NCI-H2107 (cell line): Measurements from ENCODE around the gene TSPAN9.

Source experiments
- DNase-seq: peaks from one replicate; lab custom pipeline; 2025; lab: John Stamatoyannopoulos, UW

The TSPAN9 gene

DNA sequence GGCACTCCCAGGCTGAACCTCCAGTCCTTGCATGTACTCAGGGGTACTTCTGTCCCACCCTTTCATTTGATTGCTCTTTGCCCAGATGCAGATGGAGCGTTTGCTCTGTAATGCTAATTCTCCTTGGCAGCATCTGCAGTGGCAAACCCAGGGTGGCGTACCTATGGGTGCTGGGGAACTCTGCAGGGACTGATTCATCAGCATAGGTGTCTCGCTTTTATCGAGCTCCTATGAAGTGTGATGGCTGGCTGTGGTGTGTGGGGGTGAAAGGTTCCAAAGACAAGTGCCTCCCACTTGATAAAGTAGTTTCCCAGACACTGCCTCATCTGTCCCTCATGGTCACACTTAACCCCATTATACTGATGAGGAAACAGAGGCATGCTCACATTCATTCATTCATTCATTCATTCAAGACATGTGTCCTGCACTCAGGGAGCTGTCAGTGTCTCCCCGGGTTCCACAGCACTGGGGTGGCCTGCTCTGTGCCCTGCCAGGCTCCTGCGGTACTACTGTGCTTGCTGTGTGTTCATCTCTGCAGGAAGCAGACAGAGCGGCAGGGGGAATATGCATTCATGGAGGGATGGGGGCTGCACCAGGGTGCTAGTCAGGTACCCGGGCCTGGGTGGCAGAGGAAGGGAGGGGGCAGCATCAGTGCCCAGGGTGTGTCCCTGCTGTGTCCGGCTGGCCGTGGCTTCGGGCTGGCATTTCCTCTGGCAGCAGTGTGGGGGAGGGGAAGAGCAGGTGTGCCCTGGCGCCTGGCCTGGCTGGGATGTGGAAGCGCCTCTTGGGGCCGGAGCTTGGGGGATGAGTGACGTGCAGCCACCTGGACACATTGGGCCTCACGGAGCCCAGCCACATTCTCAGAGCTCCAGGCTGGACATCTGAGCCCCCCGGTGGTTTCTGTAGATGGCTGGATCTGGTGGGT is 110.9 kb downstream of the TSPAN9 start:
- DNase-seq: no peak

DNA sequence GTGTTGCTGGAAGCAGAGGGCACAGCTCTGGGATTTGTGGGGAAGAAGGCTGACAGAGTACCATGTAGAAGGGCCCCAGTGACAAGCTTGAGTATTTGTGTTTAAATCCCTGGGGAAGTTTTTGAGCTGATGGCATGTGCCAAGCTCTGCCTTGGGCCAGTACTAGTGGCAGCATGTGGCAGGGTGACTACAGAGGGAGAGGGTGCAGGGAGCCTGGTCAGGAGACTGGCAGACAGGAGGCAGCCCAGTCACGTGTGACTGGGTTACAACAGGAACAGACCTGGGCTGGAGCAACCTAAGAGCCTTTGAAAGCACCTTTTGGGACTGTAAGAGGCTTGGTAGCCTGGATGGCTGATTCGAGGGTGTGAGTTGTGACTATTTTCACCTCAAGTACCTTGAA is 112.1 kb downstream of the TSPAN9 start:
- DNase-seq: no peak

DNA sequence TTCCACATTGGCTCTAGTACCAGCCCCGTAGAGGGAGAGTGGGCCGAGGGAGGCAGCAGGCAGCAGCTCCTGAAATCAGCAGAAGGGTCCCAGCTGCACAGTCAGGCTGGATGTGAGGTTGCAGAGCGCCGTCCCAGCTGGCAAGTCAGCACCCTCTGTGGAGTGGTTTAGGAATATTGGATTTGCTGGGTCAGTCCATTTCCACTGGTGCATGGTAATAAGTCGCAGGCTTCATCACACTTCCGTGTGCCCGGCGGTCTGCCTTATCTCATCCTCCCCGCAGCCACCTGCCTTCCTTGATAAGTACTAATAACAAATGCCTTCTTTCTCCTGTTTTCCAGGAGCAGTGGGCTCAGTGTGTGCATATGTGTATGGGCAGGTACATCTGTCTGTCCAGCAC is 112.9 kb downstream of the TSPAN9 start:
- DNase-seq: no peak

DNA sequence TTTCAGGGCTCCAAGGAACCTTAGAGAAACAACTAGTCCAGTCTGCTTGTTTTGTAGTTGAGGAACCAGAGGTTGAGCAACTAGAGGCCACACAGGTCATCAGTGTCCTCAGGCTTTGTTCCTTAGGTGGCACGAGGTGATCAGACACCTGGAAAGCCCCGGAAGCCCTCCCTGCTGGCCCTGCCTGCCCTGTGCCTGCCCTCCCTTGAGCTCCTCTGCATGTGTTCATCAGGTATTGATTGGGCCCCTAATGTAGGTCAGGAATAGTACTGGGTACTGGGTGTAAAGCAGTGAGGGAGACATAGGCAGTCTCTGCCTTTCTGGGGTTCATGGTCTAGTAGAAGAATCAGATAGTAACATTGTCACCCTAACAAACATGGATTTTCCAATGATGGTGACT is 114.3 kb downstream of the TSPAN9 start:
- DNase-seq: no peak

DNA sequence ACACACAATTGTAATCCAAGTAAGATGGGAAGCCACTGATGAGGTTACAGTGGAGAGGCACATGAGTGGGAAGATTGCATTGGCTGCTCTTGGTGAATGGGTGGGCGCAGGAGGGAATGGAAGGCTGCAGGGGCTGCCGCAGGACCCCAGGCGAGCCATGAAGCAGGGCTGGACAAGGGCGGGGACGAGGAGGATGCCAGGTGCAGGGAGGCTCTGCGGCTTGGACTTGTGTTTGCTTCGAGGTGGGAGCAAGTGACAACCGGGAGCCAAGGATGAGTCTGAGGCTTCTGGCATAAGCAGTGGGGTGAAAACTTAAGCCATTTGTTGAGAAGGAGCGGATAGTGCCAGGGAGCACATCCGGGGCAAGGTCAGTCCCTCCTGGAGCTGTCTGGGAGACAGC is 115.0 kb downstream of the TSPAN9 start:
- no peak for DNase-seq

DNA sequence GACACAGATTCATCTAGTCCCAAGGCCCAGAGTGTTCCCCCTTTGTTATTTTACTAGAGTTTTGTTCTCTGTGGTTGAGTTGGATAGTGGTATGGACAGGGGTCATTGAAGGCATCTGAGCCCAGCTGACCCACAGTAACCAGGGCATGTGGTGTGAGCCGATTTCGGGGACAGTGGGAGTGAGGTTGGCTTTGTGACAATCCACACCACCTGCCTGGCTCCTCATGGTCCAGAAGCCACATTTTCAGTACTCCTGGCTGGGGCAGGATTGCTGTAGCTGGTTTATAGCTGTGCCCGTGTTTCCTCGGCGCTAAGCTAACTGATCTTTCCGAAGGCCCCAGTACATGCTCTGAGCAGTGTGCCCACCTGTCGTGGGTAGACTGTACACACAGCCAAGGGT is 116.0 kb downstream of the TSPAN9 start:
- no peak for DNase-seq

DNA sequence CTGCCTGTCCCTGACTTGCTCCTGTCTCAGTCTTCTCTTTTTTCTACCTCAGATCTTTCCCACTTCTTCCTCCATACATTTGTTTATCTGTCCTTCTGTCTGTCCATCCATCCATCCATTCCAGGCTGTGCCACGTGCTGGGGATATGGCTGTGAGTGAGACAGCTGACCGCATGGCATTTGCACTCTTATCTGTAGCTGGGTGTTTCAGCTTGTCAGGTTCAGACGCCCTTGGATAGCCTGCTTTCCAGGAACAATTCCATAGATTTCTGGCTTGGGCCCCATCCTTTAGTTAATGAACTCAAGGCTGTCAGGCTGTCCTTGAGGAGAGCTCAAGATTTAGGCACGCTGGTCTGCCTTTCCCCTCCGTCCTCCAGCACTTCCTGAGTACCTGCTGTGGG is 116.6 kb downstream of the TSPAN9 start:
- no peak for DNase-seq

DNA sequence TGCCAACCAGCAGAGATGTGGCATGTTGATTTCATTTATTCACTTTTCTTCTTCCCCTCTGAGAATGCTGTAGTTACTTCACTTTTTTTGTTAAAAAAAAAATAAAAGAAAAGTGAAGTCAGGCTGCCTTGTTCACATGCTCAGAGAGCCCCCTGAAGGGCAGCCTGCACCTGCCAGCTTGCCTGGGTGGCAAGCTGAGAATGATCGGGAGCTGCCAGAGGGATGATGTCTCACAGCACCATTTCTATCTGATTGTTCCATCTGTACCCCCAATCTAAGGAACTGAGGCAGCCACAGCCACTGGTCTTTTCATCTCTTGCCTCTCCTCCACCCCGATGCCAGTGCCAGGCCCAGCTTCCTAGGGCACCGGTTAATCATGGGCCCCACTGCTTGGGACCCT is 118.2 kb downstream of the TSPAN9 start:
- DNase-seq: no peak

DNA sequence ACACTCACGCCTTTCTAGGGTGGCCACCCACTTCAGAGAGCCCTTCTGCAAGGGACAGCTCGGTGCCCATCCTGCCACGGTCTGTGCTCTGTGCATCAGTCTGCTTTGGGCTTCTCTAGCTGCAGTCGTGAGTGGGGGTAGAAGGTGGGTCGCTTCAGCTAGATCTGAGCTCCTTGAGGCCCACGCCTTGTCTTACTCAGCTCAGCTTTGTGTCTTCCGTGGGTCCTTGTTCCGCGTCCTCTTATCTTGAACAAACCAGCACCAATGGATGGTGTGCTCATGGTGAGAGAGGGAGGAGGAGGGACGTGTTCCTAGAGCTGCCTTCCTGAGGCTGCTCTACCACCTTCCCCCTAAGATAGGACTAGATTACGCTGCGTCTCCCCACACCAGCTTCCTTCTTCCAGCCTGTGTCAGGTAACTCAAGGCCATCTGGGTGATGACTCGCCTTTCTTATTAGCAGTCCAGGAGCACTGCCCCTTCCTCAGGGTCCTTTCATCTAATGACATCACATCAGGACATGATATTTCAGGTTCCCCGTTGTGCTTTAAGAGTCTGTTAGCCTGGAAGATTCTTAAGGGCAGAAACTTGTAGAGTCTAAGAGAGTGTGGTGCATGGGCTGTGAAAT is 118.8 kb downstream of the TSPAN9 start:
- no peak for DNase-seq

DNA sequence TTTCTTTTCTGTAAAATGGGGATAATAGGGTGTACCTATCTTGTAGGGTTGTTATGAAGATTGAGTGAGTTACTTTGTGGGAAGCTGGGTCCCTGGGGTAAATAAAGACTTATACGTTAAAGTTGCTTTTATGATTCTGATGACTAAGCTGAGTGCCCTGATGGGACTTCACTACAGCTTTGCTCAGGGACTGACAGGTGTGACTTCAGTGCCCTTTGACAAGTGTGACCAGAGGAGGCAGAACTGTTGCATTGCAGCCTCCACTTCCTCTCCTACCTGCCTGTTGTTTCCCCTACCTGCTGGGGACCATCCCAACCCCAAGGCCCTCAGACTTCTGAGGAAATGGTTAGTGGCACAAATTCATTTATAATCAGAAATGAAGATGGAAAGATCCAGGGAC is 119.3 kb downstream of the TSPAN9 start:
- no peak for DNase-seq

DNA sequence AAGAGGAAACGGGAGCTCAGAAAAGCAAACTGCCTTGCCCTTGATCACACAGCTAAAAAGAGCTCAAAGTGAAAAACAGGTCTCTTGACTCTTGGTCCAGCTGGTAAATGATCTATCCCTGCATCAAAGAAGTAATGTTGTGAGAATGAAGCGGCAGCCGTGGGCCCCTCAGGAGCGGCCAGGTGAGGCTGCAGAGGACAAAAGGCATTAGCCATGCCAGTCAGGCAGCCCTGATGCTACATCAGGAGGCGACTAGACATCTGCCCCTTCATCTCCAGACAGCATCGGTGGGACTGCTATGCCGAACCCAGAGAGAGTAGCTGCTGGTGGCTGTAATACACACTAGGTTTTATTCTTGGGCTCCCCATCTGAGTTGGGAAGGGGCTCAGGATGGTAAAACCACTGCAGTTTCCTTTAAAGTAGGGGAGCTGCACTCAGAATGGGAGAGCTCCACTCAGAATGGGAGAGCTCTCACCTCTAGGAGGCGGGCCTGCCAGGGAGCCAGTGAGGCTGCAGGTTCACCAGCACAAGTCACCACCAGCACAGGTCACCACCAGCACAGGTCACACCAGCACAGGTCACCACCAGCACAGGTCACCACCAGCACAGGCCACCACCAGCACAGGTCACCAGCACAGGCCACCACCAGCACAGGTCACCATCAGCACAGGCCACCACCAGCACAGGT is 120.1 kb downstream of the TSPAN9 start:
- DNase-seq: no peak

DNA sequence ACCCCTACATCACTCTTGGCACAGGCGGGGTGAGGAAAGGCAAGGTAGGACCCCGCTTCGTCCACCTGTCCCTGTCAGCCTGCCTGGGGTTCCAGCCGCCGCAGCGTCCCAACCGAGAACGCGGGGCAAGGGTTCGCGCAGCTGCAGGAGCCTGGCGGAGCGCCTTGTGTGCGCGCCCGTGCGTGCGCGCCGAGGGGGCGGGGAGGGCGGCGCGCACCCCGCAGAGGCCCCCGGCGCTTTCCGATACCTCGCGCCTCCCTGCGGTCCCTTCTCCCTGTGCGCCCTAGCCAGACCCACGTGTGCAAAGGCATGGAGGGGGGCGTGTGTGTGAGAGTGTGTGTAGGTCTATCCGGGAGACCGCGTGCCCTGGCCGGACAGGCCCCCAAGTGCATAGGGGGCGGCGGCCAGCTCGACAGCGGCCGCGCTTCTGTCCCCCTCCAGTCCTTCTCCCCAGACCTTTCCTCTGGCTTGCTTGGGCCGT is 122.4 kb downstream of the TSPAN9 start:
- DNase-seq: no peak

DNA sequence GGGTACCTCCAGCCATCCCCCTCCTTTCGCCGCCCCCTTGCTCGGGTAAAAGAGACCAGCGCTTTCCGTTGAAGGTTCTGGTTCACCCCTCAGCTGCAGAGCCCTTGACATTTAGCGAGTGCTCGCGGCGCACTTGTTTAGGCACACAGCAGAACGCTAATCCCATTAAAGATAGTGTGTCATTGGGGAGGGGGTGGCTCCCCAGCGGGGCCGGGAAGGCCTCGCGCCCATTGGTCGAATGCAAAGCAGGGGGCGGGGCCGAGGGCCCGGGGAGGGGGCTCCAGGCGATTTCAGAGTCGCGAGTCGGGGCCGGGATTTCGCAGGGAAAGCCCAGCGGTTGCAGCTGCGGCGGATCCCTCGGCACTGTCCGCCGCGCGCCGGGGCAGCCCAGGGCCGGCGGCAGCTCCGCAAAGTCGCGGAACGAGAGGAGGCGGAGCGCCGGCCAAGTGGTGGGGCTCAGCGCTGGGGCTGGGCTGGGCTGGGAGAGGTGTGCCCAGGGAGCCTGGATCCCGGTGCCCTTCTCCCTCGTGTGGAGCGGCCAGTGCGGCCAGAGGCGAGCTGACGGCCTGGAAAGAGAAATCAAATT is 122.9 kb downstream of the TSPAN9 start:
- DNase-seq: no peak

DNA sequence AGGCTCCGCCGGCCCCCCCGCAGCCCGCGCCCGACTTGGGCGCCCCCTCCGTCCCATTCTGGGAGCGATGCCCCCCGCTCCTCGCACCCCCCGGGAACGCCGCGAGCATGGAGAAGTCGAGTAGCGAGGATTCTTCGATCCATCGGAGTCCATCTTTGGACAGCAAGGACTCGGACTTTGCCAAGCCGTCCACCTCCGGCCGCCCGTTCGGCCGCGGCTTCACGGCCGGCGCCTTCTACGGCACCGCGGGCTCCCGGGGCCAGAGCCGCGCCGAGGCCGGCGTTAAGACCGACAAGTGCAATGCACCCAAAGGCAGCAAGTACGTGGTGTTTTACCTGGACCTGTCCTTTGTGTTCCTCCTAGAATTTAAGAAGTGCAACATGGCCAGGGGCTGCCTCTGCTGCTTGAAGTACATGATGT is 123.6 kb downstream of the TSPAN9 start:
- DNase-seq: no peak

DNA sequence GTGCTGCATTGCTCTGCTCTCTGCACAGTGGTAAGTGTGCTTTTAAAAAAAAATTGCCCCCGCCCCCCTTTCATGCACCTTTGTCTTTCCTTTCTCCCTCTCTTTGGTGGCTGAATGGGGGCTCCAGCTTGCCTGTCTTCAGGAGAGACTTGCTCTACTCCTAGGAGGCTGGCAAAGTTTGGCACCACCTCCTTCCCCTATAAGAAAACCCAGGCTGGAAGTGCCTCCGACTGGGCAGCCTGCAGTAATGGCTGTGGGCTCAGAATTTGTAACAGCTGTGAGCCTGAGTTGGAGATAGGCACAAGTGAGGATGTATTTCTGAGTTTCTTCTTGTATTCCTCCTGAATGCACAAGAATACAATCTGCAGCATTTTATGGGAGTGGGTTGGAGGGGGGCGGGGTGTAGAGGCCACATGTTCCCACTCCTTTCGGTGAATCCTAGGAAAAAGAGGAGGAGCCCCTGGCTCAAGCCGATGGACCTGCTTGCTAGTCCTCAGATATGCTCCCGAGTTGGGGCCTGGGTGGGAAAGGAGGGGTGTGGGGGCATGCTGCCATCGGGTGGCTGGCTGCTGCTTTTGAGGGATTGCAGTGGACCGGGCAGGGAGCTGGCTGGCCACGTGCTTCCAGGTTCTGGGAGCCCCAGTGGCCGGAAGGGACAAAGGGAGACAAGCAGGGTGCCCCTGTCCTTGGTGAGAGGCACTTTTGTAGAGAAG is 124.3 kb downstream of the TSPAN9 start:
- DNase-seq: no peak

DNA sequence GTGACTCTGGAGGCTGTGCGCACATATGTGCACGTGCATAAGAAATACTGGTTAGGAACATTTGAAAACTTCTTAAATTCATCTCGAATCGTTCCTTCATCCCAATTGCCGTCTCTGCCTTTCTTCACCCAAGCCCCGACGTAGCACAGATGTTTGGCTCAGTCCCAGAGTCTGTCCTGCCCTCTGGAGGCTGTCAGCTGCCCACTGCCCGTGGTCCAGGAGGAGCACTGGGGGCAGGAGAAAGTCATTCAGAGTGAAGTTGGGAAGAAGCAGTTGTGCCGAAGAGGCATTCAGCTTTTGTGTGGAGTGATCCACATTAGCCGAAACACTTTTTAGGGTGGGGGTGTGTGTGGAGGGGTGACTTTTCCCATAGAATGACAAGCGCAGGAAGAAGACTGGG is 124.9 kb downstream of the TSPAN9 start:
- DNase-seq: no peak

DNA sequence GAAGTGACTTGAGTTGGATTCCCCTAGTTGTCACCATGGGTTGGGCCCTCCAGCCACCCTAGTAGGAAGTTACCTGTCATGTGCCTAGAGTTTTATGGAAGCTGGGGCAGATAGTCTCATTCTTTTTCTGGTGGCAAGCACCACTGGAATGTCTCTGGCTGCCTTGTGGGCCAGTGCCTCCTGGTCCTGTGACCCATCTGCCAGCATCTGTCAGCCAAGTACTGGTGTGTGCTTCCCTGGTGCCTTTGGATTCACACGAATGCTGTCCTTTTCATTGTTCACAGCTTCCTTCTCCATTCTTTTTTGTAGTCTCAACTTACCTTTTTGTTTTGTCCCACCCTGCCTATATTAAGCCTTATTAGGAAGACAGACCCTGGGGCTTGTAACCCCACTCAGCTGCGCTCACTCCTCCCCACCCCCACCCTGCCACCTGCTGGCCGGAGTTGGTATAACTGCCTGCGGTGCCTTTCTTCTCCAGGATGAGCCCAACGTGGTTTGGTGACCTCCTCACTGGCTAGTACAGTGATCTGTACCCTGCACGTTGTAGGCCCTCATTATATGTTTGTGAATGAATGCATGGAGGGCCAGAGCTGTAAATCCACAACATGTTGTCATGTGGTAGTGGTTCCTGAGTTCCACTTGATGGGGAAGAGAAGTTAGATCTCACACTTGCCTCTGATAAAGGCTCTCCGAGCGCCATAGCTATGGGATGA is 125.7 kb downstream of the TSPAN9 start:
- peak; percentile 31 for DNase-seq

DNA sequence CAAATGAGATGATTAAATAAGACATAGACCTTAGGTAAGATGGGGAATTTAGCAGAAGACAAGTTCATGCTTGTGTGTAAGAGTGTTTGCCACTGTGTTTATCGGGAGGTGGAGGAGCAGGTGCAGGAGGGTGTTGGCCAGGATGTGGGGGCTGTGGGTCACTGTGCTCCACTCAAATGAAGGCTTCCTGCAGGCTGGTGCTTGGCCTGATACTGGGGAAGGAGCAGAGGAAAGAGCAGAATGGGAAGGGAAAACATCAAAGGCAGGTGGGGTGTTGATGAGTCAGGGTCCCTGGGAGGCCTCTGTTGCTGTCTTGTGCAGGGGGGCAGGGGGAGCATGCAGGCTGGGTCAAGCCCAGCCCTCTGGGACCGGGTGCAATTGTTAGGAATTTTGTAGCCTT is 126.5 kb downstream of the TSPAN9 start:
- no peak for DNase-seq

DNA sequence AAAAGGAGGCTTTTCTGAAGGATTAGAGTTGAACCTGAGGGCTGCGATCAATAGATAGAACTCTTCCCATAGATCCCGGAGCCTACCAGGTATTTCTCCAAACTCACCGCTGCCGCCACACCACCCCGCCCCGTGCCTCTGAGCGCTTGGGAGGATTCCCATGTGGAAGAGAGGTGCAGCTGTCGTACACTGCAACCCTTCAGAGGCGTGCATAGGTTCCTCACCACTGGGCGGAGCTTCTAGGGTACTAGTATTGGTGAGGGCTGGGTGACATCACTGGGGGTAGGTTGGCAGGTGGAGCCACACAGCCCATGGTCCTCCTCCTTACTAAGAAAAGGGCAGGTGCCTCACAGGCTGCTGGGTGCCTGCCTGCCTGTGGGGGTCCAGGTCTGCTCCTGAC is 127.0 kb downstream of the TSPAN9 start:
- peak; percentile 70 for DNase-seq

DNA sequence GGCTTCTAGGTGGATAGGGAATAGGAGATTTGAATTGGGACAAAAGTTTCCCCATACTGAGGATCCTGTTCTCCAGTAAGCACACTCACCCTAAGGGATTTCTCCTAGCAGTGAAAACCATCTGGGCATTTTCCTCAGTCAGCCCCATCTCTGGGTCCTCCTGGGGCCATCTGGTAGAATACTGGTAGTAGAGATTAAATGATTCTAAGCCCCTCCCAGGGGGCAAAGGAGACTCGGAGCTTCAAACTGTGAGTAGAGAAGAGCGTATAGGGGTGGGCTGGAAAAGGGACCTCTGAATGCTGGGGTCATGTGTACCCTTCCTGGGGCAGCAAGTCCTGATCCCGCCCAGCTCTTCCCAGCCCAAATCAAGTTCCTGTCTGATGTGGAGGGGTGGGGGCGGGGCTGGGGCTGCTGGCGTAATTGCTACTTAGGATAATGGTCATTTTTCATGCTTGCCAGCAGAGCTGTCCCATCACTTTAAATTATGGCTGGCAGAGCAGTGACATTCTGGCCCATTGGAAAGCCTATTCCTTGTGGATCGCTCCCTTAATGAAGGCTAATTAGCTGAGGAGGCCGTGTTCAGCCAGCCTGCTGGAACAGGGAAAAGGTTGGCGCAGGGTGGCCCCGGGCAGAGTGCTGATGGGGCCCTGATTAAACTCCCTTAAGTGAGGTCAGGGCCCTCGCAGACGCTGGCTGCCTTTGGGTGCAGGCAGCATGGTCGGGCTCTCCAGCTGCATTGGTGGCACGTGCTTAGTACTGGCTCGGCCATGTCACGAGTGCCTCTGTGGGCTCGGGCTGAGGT is 127.8 kb downstream of the TSPAN9 start:
- DNase-seq: no peak
